Karpas-422 (cell line): ENCODE results near the gene CYP1B1. TPM values are rescaled to one million over a fixed set of nuclear protein-coding genes. Genes with fewer than 3 reads are reported as not detected.
"Not testable (repeated sequence)": the region's sequence is repeated elsewhere in the genome, so short reads cannot be mapped to it uniquely, and the experiment has no call there.

Source experiments
- DNase-seq: peaks from one replicate; pipeline ENCODE4 v3.0.0-alpha.2; 2015
- H2AFZ ChIP-seq: fragments of 200-600 bp; sonication (generic); 2 replicates; pipeline ENCODE4 v1.6.1; 2014; ENCODE audit warnings: antibody characterized with exemption, low read length, mixed read lengths
- H3K27ac ChIP-seq: fragments of 200-600 bp; sonication (generic); 2 replicates; pipeline ENCODE4 v1.5.1; 2014; ENCODE audit warnings: mild to moderate bottlenecking, low read length, moderate library complexity
- H3K27me3 ChIP-seq: fragments of 200-600 bp; sonication (generic); 2 replicates; pipeline ENCODE4 v1.6.1; 2014; ENCODE audit warnings: low read length, mixed read lengths
- H3K36me3 ChIP-seq: fragments of 200-600 bp; sonication (generic); 2 replicates; pipeline ENCODE4 v1.6.1; 2014; ENCODE audit warnings: low read length, mixed read lengths; ENCODE audit not compliant: insufficient read depth
- H3K4me1 ChIP-seq: fragments of 200-600 bp; sonication (generic); 2 replicates; pipeline ENCODE4 v1.6.1; 2014; ENCODE audit warnings: mild to moderate bottlenecking, low read length, mixed read lengths
- H3K4me2 ChIP-seq: fragments of 200-600 bp; sonication (generic); 2 replicates; pipeline ENCODE4 v1.6.1; 2014; ENCODE audit warnings: low read length, low read depth, mild to moderate bottlenecking; ENCODE audit not compliant: poor library complexity, severe bottlenecking
- H3K4me3 ChIP-seq: fragments of 200-600 bp; sonication (generic); 2 replicates; pipeline ENCODE4 v1.5.1; 2014; ENCODE audit warnings: mild to moderate bottlenecking, antibody characterized with exemption, low read length, mixed read lengths
- H3K79me2 ChIP-seq: fragments of 200-600 bp; sonication (generic); 2 replicates; pipeline ENCODE4 v1.6.1; 2014; ENCODE audit warnings: mild to moderate bottlenecking, low read length, mixed read lengths
- H3K9ac ChIP-seq: fragments of 200-600 bp; sonication (generic); 2 replicates; pipeline ENCODE4 v1.6.0; 2014; ENCODE audit warnings: low read length
- H3K9me2 ChIP-seq: fragments of 200-600 bp; sonication (generic), shearing (Covaris generic); replicated peaks from 2 replicates; pipeline ENCODE4 v1.6.0; 2014; ENCODE audit warnings: mild to moderate bottlenecking, low read length, moderate library complexity; ENCODE audit not compliant: insufficient read depth
- H3K9me3 ChIP-seq: fragments of 300-700, 200-600 bp; sonication (generic); 2 replicates; pipeline ENCODE4 v1.6.1; 2014; ENCODE audit warnings: low read length, mixed read lengths
- H4K20me1 ChIP-seq: fragments of 200-600 bp; sonication (generic); 2 replicates; pipeline ENCODE4 v1.6.1; 2014; ENCODE audit warnings: mild to moderate bottlenecking, antibody characterized with exemption, low read length, low read depth; ENCODE audit not compliant: insufficient read depth
- total RNA-seq: library from RNA; depleted of rRNA; stranded (reverse); fragments of >200 nt; shearing (Covaris generic); gene quantifications from 2 replicates; pipeline ENCODE4 v1.2.3, GENCODE V29; 2014; ENCODE audit warnings: low replicate concordance

Gene CYP1B1
- total RNA-seq, 1 experiment from 2014 or later: not detected

GRCh38 chr2:38115216-38116032 lies 39.5 kb upstream of the CYP1B1 start:
- Histone ChIP-seq H3K27me3 (no peaks in the 10 kb centered on the region), H3K4me1 (peaks cover 6% of the 10 kb centered on the region), H2AFZ (no peak overlapping the region), H3K27ac (no peak overlapping the region), H3K9me2 (no peaks in the 10 kb centered on the region), H3K9me3 (no peaks in the 10 kb centered on the region), H3K36me3 (no peaks in the 10 kb centered on the region), H3K79me2 (no peaks in the 10 kb centered on the region), H3K9ac (no peak overlapping the region), H3K4me3 (no peak overlapping the region), H3K4me2 (no peak overlapping the region), H4K20me1 (no peaks in the 10 kb centered on the region)
- peak; percentile 87 for DNase-seq

GRCh38 chr2:38113981-38114708 lies 38.2 kb upstream of the CYP1B1 start:
- H3K9me2 ChIP-seq: no peaks in the 10 kb centered on the region
- H3K36me3 ChIP-seq: no peaks in the 10 kb centered on the region
- H4K20me1 ChIP-seq: no peaks in the 10 kb centered on the region
- no peaks in the 10 kb centered on the region for H3K79me2 ChIP-seq
- H3K4me3 ChIP-seq: no peak overlapping the region
- no peaks in the 10 kb centered on the region for H3K27me3 ChIP-seq
- H3K9me3 ChIP-seq: no peaks in the 10 kb centered on the region
- no peak overlapping the region for H3K27ac ChIP-seq
- peaks cover 6% of the 10 kb centered on the region for H3K4me1 ChIP-seq
- DNase-seq: peak; percentile 40
- no peak overlapping the region for H3K4me2 ChIP-seq
- H3K9ac ChIP-seq: no peak overlapping the region
- no peak overlapping the region for H2AFZ ChIP-seq

GRCh38 chr2:38113051-38113450 lies 37.1 kb upstream of the CYP1B1 start:
- H4K20me1 ChIP-seq: no peaks in the 10 kb centered on the region
- H3K9me3 ChIP-seq: no peaks in the 10 kb centered on the region
- DNase-seq: no peak
- no peak overlapping the region for H2AFZ ChIP-seq
- no peaks in the 10 kb centered on the region for H3K36me3 ChIP-seq
- no peaks in the 10 kb centered on the region for H3K79me2 ChIP-seq
- no peaks in the 10 kb centered on the region for H3K9me2 ChIP-seq
- no peak overlapping the region for H3K4me2 ChIP-seq
- H3K27ac ChIP-seq: no peak overlapping the region
- no peak overlapping the region for H3K9ac ChIP-seq
- H3K27me3 ChIP-seq: no peaks in the 10 kb centered on the region
- H3K4me1 ChIP-seq: peaks cover 6% of the 10 kb centered on the region
- no peak overlapping the region for H3K4me3 ChIP-seq

- not testable (repeated sequence) for H3K9ac ChIP-seq, H3K9me3 ChIP-seq, H4K20me1 ChIP-seq, H3K79me2 ChIP-seq, H3K9me2 ChIP-seq, H3K4me2 ChIP-seq, H3K36me3 ChIP-seq, DNase-seq, H3K4me3 ChIP-seq, H3K27ac ChIP-seq, H2AFZ ChIP-seq, H3K27me3 ChIP-seq, H3K4me1 ChIP-seq
These were observed 35.4 kb upstream of the CYP1B1 start for GRCh38 chr2:38111350-38111749.

GRCh38 chr2:38109732-38110181 lies 33.8 kb upstream of the CYP1B1 start:
- H3K4me1 ChIP-seq: peaks cover 6% of the 10 kb centered on the region
- no peak overlapping the region for H3K9ac ChIP-seq
- no peaks in the 10 kb centered on the region for H3K36me3 ChIP-seq
- no peaks in the 10 kb centered on the region for H3K9me2 ChIP-seq
- H2AFZ ChIP-seq: no peak overlapping the region
- no peak overlapping the region for H3K4me3 ChIP-seq
- H3K4me2 ChIP-seq: no peak overlapping the region
- no peaks in the 10 kb centered on the region for H3K79me2 ChIP-seq
- DNase-seq: no peak
- H4K20me1 ChIP-seq: no peaks in the 10 kb centered on the region
- no peak overlapping the region for H3K27ac ChIP-seq
- no peaks in the 10 kb centered on the region for H3K27me3 ChIP-seq
- H3K9me3 ChIP-seq: no peaks in the 10 kb centered on the region

GRCh38 chr2:38108907-38109731 lies 33.2 kb upstream of the CYP1B1 start:
- Histone ChIP-seq H3K9ac (no peak overlapping the region), H3K4me2 (no peak overlapping the region), H3K9me2 (no peaks in the 10 kb centered on the region), H3K36me3 (no peaks in the 10 kb centered on the region), H3K27ac (no peak overlapping the region), H3K4me1 (peaks cover 5% of the 10 kb centered on the region), H3K79me2 (no peaks in the 10 kb centered on the region), H3K9me3 (no peaks in the 10 kb centered on the region), H3K27me3 (no peaks in the 10 kb centered on the region), H2AFZ (no peak overlapping the region), H3K4me3 (no peak overlapping the region), H4K20me1 (no peaks in the 10 kb centered on the region)
- DNase-seq: no peak

GRCh38 chr2:38107738-38108410 lies 31.9 kb upstream of the CYP1B1 start:
- H3K9me2 ChIP-seq: no peaks in the 10 kb centered on the region
- H3K79me2 ChIP-seq: no peaks in the 10 kb centered on the region
- no peaks in the 10 kb centered on the region for H3K27me3 ChIP-seq
- H3K27ac ChIP-seq: no peak overlapping the region
- no peak for DNase-seq
- H3K9me3 ChIP-seq: no peaks in the 10 kb centered on the region
- no peak overlapping the region for H3K4me3 ChIP-seq
- H3K4me1 ChIP-seq: no peaks in the 10 kb centered on the region
- H3K4me2 ChIP-seq: no peak overlapping the region
- no peaks in the 10 kb centered on the region for H4K20me1 ChIP-seq
- H3K9ac ChIP-seq: no peak overlapping the region
- no peak overlapping the region for H2AFZ ChIP-seq
- no peaks in the 10 kb centered on the region for H3K36me3 ChIP-seq
